Measurements from ENCODE around the gene UFD1.

GRCh38 chr22:19499880-19500242 is 20.9 kb upstream of the UFD1 start:
- no peak for TF ChIP-seq CTCF (IDR thresholded peaks at IDR 0.05)
- TF ChIP-seq ZFX (IDR thresholded peaks at IDR 0.05; ENCODE audit: borderline replicate concordance) = no peak

Data from 22Rv1 (cell line).